ENCODE data around the gene RIPK4. TPM values are rescaled to one million over a fixed set of nuclear protein-coding genes. Genes with fewer than 3 reads are reported as not detected.

The RIPK4 gene
- total RNA-seq, 1 experiment from 2014 or later, result 252 TPM

- Histone ChIP-seq H3K79me2 (ENCODE audit: low read length) (peaks cover 32% of the 10 kb centered on the region), H3F3A (ENCODE audit: low read length, unreplicated experiment) (no peaks in the 10 kb centered on the region), H3K4me3 (ENCODE audit: low read length) (no peak overlapping the region), H3K27ac (ENCODE audit: low read length) (peak overlapping the region; percentile 26), H3K9ac (ENCODE audit: low read length) (no peak overlapping the region), H3K9me3 (ENCODE audit: low read length) (no peaks in the 10 kb centered on the region; the same call in 1 of the 2 replicates), H4K20me1 (ENCODE audit: low read length) (peaks cover 36% of the 10 kb centered on the region), H3K36me3 (ENCODE audit: low read depth, low read length) (peaks cover 63% of the 10 kb centered on the region), H3K4me1 (ENCODE audit: insufficient read depth, low read length) (no peaks in the 10 kb centered on the region), H3K27me3 (ENCODE audit: low read length) (no peaks in the 10 kb centered on the region), H2AFZ (ENCODE audit: low read length) (no peak overlapping the region), H3K9me2 (replicated peaks; ENCODE audit: low read length) (no peaks in the 10 kb centered on the region), H3K4me2 (ENCODE audit: low read length) (no peak overlapping the region)
- intact Hi-C loops (cut with micrococcal nuclease), result no loop called here
- CTCF ChIA-PET, result interaction anchor here (1.2 kb wide), 1 partner anchor 126 kb away, joined by 4 read pairs; no protein-coding TSS in a partner anchor
- BruUV-seq (replicated peaks), result no TSS peak
- TF ChIP-seq, protein P1, sequence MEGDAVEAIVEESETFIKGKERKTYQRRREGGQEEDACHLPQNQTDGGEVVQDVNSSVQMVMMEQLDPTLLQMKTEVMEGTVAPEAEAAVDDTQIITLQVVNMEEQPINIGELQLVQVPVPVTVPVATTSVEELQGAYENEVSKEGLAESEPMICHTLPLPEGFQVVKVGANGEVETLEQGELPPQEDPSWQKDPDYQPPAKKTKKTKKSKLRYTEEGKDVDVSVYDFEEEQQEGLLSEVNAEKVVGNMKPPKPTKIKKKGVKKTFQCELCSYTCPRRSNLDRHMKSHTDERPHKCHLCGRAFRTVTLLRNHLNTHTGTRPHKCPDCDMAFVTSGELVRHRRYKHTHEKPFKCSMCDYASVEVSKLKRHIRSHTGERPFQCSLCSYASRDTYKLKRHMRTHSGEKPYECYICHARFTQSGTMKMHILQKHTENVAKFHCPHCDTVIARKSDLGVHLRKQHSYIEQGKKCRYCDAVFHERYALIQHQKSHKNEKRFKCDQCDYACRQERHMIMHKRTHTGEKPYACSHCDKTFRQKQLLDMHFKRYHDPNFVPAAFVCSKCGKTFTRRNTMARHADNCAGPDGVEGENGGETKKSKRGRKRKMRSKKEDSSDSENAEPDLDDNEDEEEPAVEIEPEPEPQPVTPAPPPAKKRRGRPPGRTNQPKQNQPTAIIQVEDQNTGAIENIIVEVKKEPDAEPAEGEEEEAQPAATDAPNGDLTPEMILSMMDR (conservative IDR thresholded peaks at IDR 0.05; ENCODE audit: low read depth, low read length), result no peak
- no peak for TF ChIP-seq EZH2 (IDR thresholded peaks at IDR 0.05; ENCODE audit: low read length, unreplicated experiment)
- no peak for TF ChIP-seq EZH2phosphoT487 (IDR thresholded peaks at IDR 0.05; ENCODE audit: borderline replicate concordance, low read length)
- POLR2A ChIA-PET (ENCODE audit: unreplicated experiment), result interaction anchor here (0.7 kb wide), 1 partner anchor 60 kb away, joined by 3 read pairs; no protein-coding TSS in a partner anchor
- DNase-seq, result peak; percentile 28
- 0 out of 2 replicates have a peak, but pooled peaks have one; percentile 4 for ATAC-seq
Measured at GRCh38 chr21:41737651-41738324, 29.1 kb downstream of the RIPK4 start.

DNA sequence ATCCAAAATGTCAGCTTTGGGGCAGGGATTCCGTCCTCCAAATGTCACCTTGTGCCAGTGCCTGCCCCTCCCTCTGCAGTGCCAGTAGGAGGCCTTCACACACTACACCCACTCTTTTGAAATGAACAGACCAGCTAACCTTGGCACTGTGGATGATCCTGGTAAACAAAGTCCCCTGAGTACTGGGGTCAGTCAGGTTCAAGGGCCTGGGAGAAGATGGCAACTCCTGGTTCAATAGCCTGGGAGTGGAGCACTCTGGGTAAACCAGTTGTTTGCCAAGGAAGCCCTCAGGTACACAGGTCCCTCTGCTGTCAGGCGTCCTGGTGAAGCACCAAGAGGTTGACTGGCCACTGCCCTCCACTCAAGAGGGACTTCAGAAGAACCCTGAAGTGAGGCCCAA, 30.4 kb downstream of the RIPK4 start:
- no peak overlapping the region for H3K4me2 ChIP-seq (ENCODE audit: low read length)
- H2AFZ ChIP-seq (ENCODE audit: low read length), result no peak overlapping the region
- H3K36me3 ChIP-seq (ENCODE audit: low read depth, low read length), result peaks cover 49% of the 10 kb centered on the region
- DNase-seq (no peak), ATAC-seq (peak; percentile 7)
- ChIA-PET POLR2A (ENCODE audit: unreplicated experiment) (interaction anchor here (0.5 kb wide), 1 partner anchor 101 kb away, joined by 4 read pairs; no protein-coding TSS in a partner anchor), CTCF (interaction anchor here (0.5 kb wide), 1 partner anchor 9 kb away, joined by 5 read pairs; no protein-coding TSS in a partner anchor)
- no peak overlapping the region for H3K4me3 ChIP-seq (ENCODE audit: low read length)
- no peaks in the 10 kb centered on the region for H3K4me1 ChIP-seq (ENCODE audit: insufficient read depth, low read length)
- peaks cover 23% of the 10 kb centered on the region for H4K20me1 ChIP-seq (ENCODE audit: low read length)
- no peaks in the 10 kb centered on the region; the same call in 1 of the 2 replicates for H3K9me3 ChIP-seq (ENCODE audit: low read length)
- TF ChIP-seq, protein P1 (conservative IDR thresholded peaks at IDR 0.05; ENCODE audit: low read depth, low read length), result no peak
- no peak for TF ChIP-seq EZH2 (IDR thresholded peaks at IDR 0.05; ENCODE audit: low read length, unreplicated experiment)
- TF ChIP-seq EZH2phosphoT487 (IDR thresholded peaks at IDR 0.05; ENCODE audit: borderline replicate concordance, low read length), result no peak
- H3K9ac ChIP-seq (ENCODE audit: low read length), result no peak overlapping the region
- H3K27ac ChIP-seq (ENCODE audit: low read length), result no peak overlapping the region
- intact Hi-C loops (cut with micrococcal nuclease), result no loop called here
- H3K9me2 ChIP-seq (replicated peaks; ENCODE audit: low read length), result no peaks in the 10 kb centered on the region
- H3K27me3 ChIP-seq (ENCODE audit: low read length), result no peaks in the 10 kb centered on the region
- BruUV-seq (replicated peaks), result no TSS peak
- H3K79me2 ChIP-seq (ENCODE audit: low read length), result peaks cover 19% of the 10 kb centered on the region
- no peaks in the 10 kb centered on the region for H3F3A ChIP-seq (ENCODE audit: low read length, unreplicated experiment)
